Fibroblast of upper back skin (primary cell): ENCODE measurements around the gene UPK1A.
"Not testable (repeated sequence)": the region's sequence is repeated elsewhere in the genome, so short reads cannot be mapped to it uniquely, and the experiment has no call there.

ENCODE experiments used
- DNase-seq: peaks from one replicate; pipeline ENCODE4 v3.0.0-alpha.2; 2013

UPK1A gene

GRCh38 chr19:35719402-35720162, 53.3 kb downstream of the UPK1A start:
- no peak for DNase-seq

- no peak for DNase-seq
Observed at GRCh38 chr19:35720163-35720524, 53.8 kb downstream of the UPK1A start.

GRCh38 chr19:35720648-35721047, 54.3 kb downstream of the UPK1A start:
- no peak for DNase-seq

- no peak for DNase-seq
Observed at GRCh38 chr19:35721374-35721773, 55.1 kb downstream of the UPK1A start.

GRCh38 chr19:35722461-35722860, 56.1 kb downstream of the UPK1A start:
- no peak for DNase-seq

- DNase-seq, result no peak
Observed at GRCh38 chr19:35722897-35723296, 56.6 kb downstream of the UPK1A start.

GRCh38 chr19:35723671-35724070, 57.4 kb downstream of the UPK1A start:
- no peak for DNase-seq

GRCh38 chr19:35724132-35724531, 57.8 kb downstream of the UPK1A start:
- not testable (repeated sequence) for DNase-seq

GRCh38 chr19:35724560-35724959, 58.2 kb downstream of the UPK1A start:
- DNase-seq, result no peak

GRCh38 chr19:35725216-35725861, 59.0 kb downstream of the UPK1A start:
- DNase-seq, result no peak

- no peak for DNase-seq
Observed at GRCh38 chr19:35727053-35727955, 61.0 kb downstream of the UPK1A start.
